HepG2 (cell line): ENCODE results near the gene PGA5. TPM values are rescaled to one million over a fixed set of nuclear protein-coding genes. Genes with fewer than 3 reads are reported as not detected.

Experiments
- AFF4 ChIP-seq: sonication (generic); formaldehyde crosslinking; IDR thresholded peaks from 2 replicates; pipeline ENCODE4 v1.4.0; 2020; ENCODE audit warnings: missing genetic modification reagents
- BRCA1 ChIP-seq: sonication (generic); formaldehyde crosslinking; IDR thresholded peaks from 2 replicates; pipeline ENCODE4 v1.4.0; 2020; ENCODE audit warnings: missing genetic modification reagents
- CCAR2 ChIP-seq: fragments of 200-400 bp; formaldehyde crosslinking; optimal IDR thresholded peaks from 2 replicates; pipeline ENCODE3; 2018; ENCODE audit warnings: low read depth, mild to moderate bottlenecking, low read length, moderate library complexity
- CREM ChIP-seq, 2 experiments: sonication (generic) in 1 of 2; formaldehyde crosslinking in 1 of 2; IDR thresholded peaks; 2 replicates each; pipeline versions ENCODE4 v1.4.0 to v1.6.1; 2016 to 2020; ENCODE audit warnings: antibody characterized with exemption in 1 of 2, mild to moderate bottlenecking in 1 of 2, missing genetic modification reagents in 1 of 2
- DNMT3B ChIP-seq: conservative IDR thresholded peaks from 2 replicates; pipeline ENCODE4 v1.6.1; 2016; ENCODE audit warnings: missing biosample characterization, control low read depth
- EHMT2 ChIP-seq: fragments of 200-600 bp; sonication (generic); IDR thresholded peaks from 2 replicates; pipeline ENCODE4 v1.7.0; 2017; ENCODE audit warnings: antibody characterized with exemption, low read depth, low read length, borderline replicate concordance
- FOXO1 ChIP-seq: sonication (generic); formaldehyde crosslinking; IDR thresholded peaks from 2 replicates; pipeline ENCODE4 v1.4.0; 2020; ENCODE audit warnings: missing genetic modification reagents
- KDM2A ChIP-seq: sonication (generic); formaldehyde crosslinking; IDR thresholded peaks from 2 replicates; pipeline ENCODE4 v1.4.0; 2020; ENCODE audit warnings: low read depth, missing genetic modification reagents, borderline replicate concordance
- NPAS2 ChIP-seq: sonication (generic); formaldehyde crosslinking; IDR thresholded peaks from 2 replicates; pipeline ENCODE4 v1.8.0; 2022; ENCODE audit warnings: mild to moderate bottlenecking, missing genetic modification reagents, borderline replicate concordance
- POLR2G ChIP-seq: fragments of 200-400 bp; formaldehyde crosslinking; IDR thresholded peaks from 2 replicates; pipeline ENCODE4 v1.6.1; 2018; ENCODE audit warnings: mild to moderate bottlenecking, low read depth, low read length, moderate library complexity
- REPIN1 ChIP-seq: sonication (generic); formaldehyde crosslinking; IDR thresholded peaks from 2 replicates; pipeline ENCODE4 v1.8.0; 2022; ENCODE audit warnings: missing genetic modification reagents, low read depth, mild to moderate bottlenecking, borderline replicate concordance
- SALL2 ChIP-seq: sonication (generic); formaldehyde crosslinking; IDR thresholded peaks from 2 replicates; pipeline ENCODE4 v1.8.1; 2023; ENCODE audit warnings: mild to moderate bottlenecking, missing genetic modification reagents, inconsistent platforms
- TBX2 ChIP-seq: sonication (generic); formaldehyde crosslinking; IDR thresholded peaks from 2 replicates; pipeline ENCODE4 v1.5.0; 2020; ENCODE audit warnings: missing genetic modification reagents, mild to moderate bottlenecking, borderline replicate concordance
- THYN1 ChIP-seq: sonication (generic); formaldehyde crosslinking; IDR thresholded peaks from 2 replicates; pipeline ENCODE4 v1.8.1; 2023; ENCODE audit warnings: low read depth, mild to moderate bottlenecking, moderate library complexity, missing genetic modification reagents, borderline replicate concordance
- TOPORS ChIP-seq: sonication (generic); formaldehyde crosslinking; IDR thresholded peaks from 2 replicates; pipeline ENCODE4 v1.8.0; 2023; ENCODE audit warnings: mild to moderate bottlenecking, missing genetic modification reagents
- ZMYM4 ChIP-seq: sonication (generic); formaldehyde crosslinking; IDR thresholded peaks from 2 replicates; pipeline ENCODE4 v1.8.1; 2023; ENCODE audit warnings: mild to moderate bottlenecking, missing genetic modification reagents
- ZNF160 ChIP-seq: sonication (generic); formaldehyde crosslinking; IDR thresholded peaks from 2 replicates; pipeline ENCODE4 v1.8.0; 2022; ENCODE audit warnings: mild to moderate bottlenecking, inconsistent platforms, missing genetic modification reagents
- ZNF350 ChIP-seq: sonication (generic); formaldehyde crosslinking; IDR thresholded peaks from 2 replicates; pipeline ENCODE4 v1.4.0; 2020; ENCODE audit warnings: mild to moderate bottlenecking, low read depth, missing genetic modification reagents, borderline replicate concordance
- ZNF782 ChIP-seq: sonication (generic); formaldehyde crosslinking; IDR thresholded peaks from 2 replicates; pipeline ENCODE4 v1.4.0; 2020; ENCODE audit warnings: missing genetic modification reagents, mild to moderate bottlenecking, borderline replicate concordance
- ZSCAN12 ChIP-seq: sonication (generic); formaldehyde crosslinking; IDR thresholded peaks from 2 replicates; pipeline ENCODE4 v1.9.0; 2021; ENCODE audit warnings: mild to moderate bottlenecking, missing genetic modification reagents
- polyA plus RNA-seq, 8 experiments: library from polyadenylated mRNA; depleted of rRNA in 3 of 8; stranded (reverse) in 7 of 8; unstranded in 1 of 8; fragments of >200 nt; fragmentation: Illumina TruSeq in 4 of 8; extraction: Trizol in 4 of 8; gene quantifications; 2 replicates each; pipeline versions ENCODE4 v1.2.1 to v1.2.3, GENCODE V29; 2011 to 2016; ENCODE audit warnings: low read depth in 4 of 8, missing spikeins in 1 of 8, mixed read lengths in 1 of 8; ENCODE audit not compliant: insufficient read depth in 1 of 8
- total RNA-seq, 5 experiments: library from RNA; depleted of rRNA; stranded (reverse); fragments of >200 nt; fragmentation: Illumina TruSeq; extraction: Trizol; gene quantifications; 2 replicates each; pipeline ENCODE4 v1.2.3, GENCODE V29; 2016; ENCODE audit warnings: low read depth in 1 of 5
- TF ChIP-seq, protein P1 (sequence below): IDR thresholded peaks from 2 replicates; pipeline ENCODE4 v1.6.1; 2016; ENCODE audit warnings: low read depth, borderline replicate concordance
- TF ChIP-seq, protein P2 (sequence below): sonication (generic); formaldehyde crosslinking; IDR thresholded peaks from 2 replicates; pipeline ENCODE4 v1.4.0; 2020; ENCODE audit warnings: mild to moderate bottlenecking, missing genetic modification reagents, borderline replicate concordance

PGA5 gene
- total and polyA plus RNA-seq, 2 of the 13 experiments (the other 11 are each of a cell fraction or from before 2014, with no cell fraction given): not detected

DNA sequence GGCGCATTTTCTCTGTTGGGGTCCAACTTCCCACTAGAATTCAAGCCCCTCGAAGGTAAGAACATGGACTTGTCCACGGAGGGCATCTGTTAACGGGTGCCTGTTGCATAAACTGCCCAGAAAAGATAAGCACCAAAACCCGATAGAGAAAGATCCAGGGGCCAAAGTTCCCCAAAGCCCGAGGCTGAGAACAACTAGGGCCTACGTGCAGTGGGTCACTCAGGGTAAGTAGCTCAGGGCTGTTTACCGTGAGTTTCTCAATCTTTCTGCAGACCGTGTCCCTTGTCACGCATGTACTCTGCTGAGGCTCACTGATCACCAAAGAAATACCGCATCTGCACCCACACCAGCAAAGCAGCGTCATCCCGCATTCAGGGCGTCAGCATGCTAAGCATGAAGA is 24.4 kb downstream of the PGA5 start (continued):
- TF ChIP-seq DNMT3B (CRISPR knock-in tag) (no peak), POLR2G (no peak), REPIN1 (CRISPR knock-in tag) (no peak), THYN1 (CRISPR knock-in tag) (no peak), AFF4 (CRISPR knock-in tag) (no peak), SALL2 (CRISPR knock-in tag) (no peak), CREM (IDR thresholded peaks at IDR 0.05) (peak; percentile 36; the same call in 1 of the 2 replicates), CREM (CRISPR knock-in tag; IDR thresholded peaks at IDR 0.05) (no peak), ZMYM4 (CRISPR knock-in tag) (peak; percentile 39; the same call in 1 of the 2 replicates), EHMT2 (no peak), TBX2 (CRISPR knock-in tag) (peak; percentile 48; the same call in 1 of the 2 replicates), CCAR2 (no peak), TOPORS (CRISPR knock-in tag) (no peak; the same call in 1 of the 2 replicates), BRCA1 (CRISPR knock-in tag) (no peak), ZSCAN12 (CRISPR knock-in tag) (no peak), ZNF782 (CRISPR knock-in tag) (no peak), NPAS2 (CRISPR knock-in tag) (0 out of 2 replicates have a peak, but pooled peaks have one; percentile 13), ZNF160 (CRISPR knock-in tag) (no peak), ZNF350 (CRISPR knock-in tag) (no peak), FOXO1 (CRISPR knock-in tag) (peak; percentile 81; the same call in 1 of the 2 replicates), KDM2A (CRISPR knock-in tag) (no peak)
- TF ChIP-seq, protein P1, sequence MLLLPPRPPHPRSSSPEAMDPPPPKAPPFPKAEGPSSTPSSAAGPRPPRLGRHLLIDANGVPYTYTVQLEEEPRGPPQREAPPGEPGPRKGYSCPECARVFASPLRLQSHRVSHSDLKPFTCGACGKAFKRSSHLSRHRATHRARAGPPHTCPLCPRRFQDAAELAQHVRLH (CRISPR knock-in tag): no peak
- TF ChIP-seq, protein P2, sequence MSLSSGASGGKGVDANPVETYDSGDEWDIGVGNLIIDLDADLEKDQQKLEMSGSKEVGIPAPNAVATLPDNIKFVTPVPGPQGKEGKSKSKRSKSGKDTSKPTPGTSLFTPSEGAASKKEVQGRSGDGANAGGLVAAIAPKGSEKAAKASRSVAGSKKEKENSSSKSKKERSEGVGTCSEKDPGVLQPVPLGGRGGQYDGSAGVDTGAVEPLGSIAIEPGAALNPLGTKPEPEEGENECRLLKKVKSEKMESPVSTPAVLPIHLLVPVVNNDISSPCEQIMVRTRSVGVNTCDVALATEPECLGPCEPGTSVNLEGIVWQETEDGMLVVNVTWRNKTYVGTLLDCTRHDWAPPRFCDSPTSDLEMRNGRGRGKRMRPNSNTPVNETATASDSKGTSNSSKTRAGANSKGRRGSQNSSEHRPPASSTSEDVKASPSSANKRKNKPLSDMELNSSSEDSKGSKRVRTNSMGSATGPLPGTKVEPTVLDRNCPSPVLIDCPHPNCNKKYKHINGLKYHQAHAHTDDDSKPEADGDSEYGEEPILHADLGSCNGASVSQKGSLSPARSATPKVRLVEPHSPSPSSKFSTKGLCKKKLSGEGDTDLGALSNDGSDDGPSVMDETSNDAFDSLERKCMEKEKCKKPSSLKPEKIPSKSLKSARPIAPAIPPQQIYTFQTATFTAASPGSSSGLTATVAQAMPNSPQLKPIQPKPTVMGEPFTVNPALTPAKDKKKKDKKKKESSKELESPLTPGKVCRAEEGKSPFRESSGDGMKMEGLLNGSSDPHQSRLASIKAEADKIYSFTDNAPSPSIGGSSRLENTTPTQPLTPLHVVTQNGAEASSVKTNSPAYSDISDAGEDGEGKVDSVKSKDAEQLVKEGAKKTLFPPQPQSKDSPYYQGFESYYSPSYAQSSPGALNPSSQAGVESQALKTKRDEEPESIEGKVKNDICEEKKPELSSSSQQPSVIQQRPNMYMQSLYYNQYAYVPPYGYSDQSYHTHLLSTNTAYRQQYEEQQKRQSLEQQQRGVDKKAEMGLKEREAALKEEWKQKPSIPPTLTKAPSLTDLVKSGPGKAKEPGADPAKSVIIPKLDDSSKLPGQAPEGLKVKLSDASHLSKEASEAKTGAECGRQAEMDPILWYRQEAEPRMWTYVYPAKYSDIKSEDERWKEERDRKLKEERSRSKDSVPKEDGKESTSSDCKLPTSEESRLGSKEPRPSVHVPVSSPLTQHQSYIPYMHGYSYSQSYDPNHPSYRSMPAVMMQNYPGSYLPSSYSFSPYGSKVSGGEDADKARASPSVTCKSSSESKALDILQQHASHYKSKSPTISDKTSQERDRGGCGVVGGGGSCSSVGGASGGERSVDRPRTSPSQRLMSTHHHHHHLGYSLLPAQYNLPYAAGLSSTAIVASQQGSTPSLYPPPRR (CRISPR knock-in tag): peak; percentile 47; the same call in 1 of the 2 replicates
